HG02798 (cell line): ENCODE data around the gene UNC80.
A peak's percentile ranks its signal among the peaks of the same experiment; 100 is the strongest.

Source experiments
- ATAC-seq: cut with Tn5 transposase; IDR thresholded peaks from one replicate; pipeline ENCODE4 v1.9.1; 2021; ENCODE audit warnings: mild to moderate bottlenecking; ENCODE audit not compliant: unreplicated experiment, poor library complexity

UNC80 gene

DNA sequence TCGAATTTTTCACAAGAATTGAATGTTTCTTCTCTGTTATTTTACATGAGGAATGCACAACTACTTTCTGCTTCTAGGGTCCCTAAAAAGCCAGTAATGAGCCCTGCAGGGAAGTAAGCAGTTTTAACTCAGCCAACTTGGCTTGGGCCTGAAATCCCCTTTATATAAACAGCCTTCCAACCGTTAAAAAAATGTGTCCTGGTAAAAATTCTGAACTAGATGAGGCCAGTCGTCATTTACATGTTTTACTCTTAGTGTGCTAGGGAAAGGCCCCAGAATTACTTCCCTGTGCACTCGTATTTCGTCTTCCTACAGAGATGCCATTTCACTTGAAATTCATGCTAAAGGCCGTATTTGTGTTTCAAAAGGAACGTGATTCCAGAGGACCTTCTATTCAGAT is 188.4 kb downstream of the UNC80 start:
- no peak for ATAC-seq

DNA sequence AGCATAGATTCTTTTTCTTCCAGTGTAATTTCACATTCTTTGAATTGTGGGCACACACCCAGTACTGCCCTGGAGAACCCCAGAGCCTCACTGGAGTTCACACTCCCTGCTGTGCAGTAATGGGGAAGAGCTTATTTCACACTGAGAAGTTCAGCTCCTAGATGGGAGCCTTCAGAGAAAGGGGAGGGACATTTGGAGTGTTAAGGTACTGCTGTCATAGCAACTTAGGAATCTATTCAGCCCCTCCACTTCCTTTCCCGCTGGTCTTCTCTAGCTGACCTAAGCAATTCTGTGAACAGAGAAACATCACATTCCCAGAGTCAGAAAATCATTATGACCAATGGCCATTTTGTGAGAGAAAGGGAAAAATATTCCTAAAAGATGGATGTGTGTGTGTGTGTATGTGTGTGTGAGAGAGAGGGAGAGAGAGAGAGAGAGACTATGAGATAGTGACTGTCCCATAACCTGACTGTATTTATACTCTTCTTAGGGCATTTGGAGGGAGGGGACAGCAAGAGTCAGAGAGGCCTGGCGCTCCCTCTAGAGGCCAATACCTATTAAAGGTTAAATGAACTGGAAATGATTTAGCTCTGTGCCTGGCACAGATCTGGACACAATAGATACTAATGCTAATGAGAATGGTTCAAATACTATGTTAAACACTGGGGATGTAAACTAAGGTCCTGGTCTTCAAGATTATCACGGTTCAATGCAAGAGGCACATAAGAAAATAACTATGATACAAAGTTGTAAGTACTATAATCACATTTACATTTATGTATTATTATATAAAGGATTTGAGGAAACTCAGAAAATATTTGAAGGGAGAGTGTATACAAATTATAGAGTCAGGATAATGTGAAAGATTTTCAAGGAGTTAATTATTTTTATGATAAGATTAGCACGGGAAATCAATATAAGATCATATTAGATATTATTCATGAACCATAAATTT is 189.3 kb downstream of the UNC80 start:
- ATAC-seq, result peak; percentile 94

DNA sequence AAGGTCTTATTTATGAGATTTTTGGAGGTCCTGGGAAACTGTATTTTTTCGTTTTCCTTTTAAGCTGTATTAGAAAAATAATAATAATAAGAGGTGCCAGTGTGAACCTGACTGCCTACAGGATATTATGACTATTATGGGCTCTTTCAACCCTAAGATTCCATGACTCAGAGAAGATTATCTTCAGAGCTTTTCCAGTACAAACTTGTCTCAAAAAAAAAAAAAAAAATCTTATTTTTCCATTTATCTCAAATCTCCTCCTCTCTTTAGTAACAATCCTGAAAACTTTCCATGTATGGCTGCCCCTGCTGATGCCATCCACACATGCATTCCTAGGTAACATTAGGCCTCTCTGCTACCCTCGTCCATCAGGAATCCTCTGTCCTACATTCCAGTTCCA is 194.1 kb downstream of the UNC80 start:
- ATAC-seq, result no peak

DNA sequence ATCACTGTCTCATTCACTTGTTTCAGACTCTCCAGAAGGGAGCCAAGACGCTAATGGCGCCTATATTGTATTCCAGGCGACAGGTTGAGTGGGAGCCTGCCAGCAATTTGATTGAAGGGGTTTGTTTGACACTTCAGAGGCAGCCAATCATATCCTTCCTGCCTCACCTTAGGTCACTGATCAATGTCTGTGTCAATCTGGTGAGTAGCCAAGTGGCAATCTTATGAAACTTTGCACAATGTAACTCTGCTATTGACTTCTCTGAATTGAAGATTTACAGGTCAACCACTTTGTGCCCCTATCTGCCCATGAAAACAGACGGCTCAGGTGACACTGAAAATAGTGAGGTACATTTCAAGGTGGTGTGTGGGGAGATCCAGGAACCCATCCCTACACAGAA is 198.1 kb downstream of the UNC80 start:
- ATAC-seq, result no peak

DNA sequence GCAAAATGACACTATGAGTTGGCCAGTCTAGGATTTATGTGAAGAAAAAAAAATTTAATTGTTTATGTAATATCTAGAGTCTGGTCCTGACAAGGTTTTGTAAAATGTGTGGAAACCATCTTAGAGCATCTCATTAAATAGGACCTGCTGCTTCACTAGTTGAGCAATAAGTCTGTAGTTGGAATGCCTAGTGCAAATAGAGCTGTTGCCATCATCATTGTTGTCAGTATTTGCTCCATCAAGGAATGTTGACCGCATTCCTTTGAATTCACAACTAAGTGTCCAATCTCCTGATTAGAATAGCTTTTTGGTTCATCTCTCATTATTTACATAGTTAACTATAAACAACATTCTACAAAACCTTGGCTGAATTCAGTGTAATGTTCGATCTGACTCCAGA is 198.6 kb downstream of the UNC80 start:
- ATAC-seq, result no peak

DNA sequence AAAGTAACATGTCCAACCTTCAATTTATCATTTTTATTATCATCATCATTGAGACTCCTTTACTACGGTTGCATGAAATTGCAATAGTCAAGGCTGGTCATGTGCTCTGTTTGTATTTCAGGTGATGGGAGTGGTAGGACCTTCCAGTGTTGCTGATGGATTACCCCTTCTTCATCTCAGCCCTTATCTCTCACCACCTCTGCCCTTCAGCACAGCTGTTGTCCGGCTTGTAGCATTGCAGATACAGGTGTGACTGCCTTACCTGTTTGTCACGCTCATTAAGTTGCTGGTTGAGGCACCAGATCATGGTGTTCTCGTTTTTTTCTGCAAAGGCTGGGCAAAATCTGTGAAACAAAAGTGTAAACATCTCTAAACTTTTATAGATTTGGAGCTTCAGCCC is 199.1 kb downstream of the UNC80 start:
- ATAC-seq, result no peak

DNA sequence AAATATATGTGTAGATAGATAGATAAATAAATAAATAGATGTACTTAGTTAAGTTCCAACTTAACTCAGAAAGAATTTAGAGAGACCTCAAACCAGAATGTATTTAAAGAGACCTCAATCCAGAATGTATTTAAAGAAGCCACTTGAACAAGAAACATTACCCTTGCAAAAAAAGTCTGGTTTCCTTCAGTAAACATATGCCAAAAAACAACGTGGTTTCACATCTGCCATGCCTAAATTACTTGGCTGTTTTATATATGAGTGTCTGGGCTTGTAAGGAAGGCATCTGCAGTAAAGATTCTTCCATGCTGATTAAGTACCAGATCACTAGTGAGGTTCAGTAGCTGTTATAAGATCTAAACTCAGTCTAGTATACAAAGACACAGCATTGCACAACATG is 201.7 kb downstream of the UNC80 start:
- no peak for ATAC-seq

DNA sequence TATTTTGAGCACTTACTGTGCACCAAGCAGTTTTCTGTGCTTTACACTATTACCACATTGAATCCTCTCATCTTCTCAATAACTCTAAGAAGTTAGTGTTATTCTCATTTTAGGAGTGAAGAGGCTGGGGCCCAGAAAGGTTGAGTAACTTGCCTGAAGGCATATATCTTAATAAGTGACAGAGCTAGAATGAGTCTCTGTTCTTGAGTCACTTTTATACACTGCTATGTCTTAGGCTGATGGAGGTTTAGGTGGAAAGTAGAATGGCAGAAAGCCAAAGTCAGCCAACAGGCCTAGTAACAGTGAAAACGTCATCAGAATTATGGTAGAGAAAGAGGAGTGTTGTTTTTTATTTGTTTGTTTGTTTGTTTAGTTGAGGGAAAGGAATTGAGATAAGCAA is 202.9 kb downstream of the UNC80 start:
- ATAC-seq, result no peak

DNA sequence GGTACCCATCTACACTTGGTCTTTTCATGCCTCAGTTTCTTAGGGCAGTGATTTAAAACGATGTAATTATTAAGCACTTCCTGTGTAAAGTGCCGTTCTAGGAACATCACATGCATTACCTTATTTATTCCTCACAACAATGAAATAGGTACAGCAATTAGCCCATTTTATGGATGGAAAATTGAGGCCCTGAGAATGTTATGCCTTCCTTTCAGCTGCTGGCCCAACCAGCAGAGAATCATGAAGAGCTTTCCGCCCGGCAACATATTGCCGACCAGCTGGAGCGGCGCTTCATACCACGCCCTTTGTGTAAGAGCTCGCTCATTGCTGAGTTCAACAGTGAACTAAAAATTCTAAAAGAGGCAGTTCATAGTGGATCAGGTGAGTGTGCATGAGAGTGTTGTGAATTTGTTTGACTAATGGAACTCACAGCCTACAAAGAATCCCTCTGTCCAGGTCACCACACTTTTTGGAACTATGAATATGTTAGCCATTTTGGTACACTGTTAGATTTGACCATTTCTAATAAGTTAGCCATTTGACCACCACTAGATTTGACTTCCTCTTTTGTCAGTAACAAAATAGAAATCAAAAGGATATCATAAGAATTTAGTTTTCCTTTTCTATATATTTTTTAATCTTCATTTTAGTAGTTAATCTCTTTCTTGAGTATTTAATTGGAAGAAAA is 205.2 kb downstream of the UNC80 start:
- ATAC-seq, result peak; percentile 69

DNA sequence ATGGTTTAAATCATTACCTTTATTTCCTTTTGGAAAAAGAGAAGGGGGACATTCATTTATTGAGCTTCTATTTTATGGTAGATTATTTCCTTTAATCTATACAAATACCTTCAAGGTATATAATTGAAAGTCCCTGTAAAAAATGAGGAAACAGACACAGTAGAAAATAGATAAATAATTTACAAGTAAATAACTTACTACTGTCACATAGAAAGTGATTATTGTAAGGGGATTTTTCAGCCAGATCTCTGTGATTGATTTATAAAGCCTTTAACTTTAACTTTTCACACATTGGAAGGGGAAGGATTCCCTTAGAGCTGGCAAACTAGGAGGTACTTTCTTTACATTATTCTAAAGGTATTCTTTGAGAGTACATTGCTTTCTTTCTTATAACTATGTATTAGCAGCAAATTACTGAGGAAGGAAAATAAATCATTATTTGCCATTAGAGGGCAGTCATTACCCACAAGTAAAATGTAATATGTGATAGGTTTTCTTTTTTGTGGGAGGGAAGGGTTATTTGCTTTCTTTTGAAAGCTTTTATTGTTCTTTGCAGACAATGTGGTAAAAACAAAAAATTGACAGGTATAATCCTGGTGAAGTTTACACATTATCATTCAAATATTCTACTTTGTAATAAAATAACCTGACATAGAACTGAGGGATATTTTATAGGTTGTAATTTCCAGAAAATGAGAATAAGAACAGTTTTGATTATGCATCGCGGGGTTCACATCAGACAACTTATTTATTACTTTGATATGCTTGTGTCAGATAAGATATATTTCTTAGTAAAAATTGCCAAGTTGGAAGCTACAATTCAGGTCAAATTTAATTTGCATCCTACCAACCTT is 206.0 kb downstream of the UNC80 start:
- peak; percentile 50 for ATAC-seq

DNA sequence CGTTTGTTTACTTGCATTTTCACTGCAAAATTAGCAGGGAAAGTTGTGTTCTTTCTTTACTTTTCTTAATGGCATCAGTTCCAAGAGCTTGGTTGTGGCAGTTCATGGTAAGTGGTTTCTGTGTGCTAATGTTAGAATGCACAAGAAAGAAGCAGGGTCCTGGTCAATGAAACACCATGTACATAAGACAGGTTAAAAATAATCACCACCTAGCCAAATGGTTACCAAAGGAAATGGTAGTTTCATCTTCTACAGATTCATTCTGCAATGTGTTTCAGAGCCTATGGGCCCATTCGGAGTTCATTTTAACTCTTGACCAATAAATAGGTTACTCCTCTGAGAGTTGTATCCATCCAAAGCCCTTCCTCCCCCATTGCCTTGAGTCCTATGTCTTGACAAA is 212.7 kb downstream of the UNC80 start:
- ATAC-seq, result no peak

DNA sequence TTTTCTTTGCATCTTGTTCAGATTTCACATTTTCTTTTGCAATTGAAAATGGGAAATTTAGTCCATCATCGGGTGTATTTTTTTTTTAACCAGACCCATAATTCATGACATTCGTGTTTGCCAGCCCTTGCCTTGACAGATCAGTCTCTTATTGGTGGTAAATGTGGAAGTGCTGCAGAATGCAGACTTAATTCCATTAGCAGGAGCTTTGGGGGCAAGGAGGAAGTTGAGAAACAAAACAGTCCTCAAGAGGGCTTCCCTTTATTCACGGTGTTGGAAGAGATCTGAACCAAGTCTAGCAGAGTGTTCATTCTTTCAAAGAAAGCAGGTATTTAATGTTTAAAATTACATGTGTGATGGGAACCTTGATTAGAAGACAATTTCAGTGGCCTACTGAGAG is 214.2 kb downstream of the UNC80 start:
- no peak for ATAC-seq

DNA sequence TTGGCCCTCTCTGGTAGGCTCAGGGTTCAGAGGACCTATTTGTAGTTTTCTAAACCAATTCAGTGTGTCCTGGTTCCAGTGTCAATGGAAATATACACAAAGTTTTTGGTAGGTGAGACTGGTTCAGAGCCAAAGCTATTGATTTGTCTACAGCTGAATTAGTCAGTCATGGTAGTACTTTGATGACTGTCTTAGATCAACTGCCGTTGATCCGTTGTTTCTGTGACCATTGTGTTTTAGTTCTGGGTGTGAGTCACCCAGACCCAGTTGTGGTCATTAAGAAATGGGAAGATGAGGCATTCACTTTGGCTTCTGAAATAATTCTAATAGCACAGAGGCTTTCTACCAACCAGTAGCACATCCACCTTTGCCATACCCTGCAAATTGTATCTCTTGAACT is 214.8 kb downstream of the UNC80 start:
- no peak for ATAC-seq

DNA sequence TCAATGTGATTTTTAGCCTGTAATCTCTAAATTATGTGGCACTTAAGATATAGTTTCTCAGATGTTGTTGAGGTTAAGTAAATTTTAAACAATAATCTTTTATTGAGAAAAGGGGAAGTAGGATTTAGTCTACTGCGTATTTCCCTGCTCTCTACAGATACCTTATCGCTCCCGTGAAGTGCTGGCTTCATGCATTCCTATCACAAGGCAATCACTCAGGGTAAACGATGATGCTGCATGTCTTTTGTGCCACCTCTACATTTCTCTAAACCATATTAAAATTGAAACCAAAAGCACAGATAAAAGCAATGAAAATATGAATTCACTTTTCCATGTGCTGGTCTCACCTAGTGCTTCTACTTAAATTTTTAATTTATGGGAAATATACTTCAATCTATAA is 216.4 kb downstream of the UNC80 start:
- peak; percentile 61 for ATAC-seq

DNA sequence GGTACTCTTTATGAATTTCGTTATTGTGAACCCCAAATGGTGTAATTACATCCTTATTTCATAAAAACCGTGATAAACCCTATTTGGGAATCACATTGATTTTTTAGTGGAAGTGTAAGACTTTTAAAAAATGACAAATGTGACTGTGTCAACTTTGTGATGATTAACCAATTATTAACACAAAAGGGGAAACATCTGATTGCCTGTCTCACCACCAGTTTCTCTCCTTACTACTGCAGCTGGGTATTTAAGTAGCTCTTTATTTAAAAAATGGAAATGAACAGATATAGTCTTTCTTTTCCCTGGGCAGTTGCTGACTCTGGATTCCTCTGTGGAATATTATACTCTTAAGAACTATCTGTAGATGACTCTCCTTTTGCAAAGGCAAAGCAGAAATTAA is 219.2 kb downstream of the UNC80 start:
- ATAC-seq, result no peak

DNA sequence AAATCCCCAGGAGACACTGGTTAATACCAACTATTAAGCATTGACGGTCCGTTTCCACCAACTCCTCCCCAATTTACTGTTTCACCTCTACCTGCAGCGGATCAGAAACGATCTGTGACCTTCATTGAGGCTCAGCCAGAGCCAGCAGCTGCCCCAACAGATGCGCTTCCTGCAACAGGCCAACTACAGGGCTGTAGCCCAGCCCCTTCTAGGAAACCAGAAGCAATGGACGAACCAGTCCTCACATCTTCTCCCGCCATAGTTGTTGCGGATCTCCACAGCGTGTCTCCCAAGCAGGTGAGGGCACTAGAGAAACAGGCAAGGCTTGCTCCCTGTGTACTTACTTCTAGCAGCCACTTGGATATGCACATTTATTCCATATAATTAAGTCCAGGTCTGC is 222.3 kb downstream of the UNC80 start:
- ATAC-seq, result no peak

DNA sequence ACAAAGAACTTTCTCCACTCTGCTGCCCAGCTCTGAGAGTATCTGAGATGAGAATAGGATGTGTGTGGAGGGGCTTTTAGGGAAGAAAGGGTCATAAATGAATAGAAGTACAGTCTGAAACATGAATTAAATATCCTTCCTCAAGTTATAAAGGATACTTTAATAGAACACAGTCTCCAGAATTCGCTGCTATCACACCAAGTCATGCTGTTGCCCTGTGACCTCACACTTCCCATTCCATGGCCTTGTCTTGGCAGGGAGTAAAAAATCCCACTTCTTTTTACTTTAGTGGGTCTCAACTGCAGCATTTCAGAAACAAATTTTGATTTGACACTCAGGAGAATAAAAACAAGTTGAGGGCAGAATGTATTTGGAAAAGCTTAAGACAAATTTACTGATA is 227.0 kb downstream of the UNC80 start:
- ATAC-seq, result no peak

DNA sequence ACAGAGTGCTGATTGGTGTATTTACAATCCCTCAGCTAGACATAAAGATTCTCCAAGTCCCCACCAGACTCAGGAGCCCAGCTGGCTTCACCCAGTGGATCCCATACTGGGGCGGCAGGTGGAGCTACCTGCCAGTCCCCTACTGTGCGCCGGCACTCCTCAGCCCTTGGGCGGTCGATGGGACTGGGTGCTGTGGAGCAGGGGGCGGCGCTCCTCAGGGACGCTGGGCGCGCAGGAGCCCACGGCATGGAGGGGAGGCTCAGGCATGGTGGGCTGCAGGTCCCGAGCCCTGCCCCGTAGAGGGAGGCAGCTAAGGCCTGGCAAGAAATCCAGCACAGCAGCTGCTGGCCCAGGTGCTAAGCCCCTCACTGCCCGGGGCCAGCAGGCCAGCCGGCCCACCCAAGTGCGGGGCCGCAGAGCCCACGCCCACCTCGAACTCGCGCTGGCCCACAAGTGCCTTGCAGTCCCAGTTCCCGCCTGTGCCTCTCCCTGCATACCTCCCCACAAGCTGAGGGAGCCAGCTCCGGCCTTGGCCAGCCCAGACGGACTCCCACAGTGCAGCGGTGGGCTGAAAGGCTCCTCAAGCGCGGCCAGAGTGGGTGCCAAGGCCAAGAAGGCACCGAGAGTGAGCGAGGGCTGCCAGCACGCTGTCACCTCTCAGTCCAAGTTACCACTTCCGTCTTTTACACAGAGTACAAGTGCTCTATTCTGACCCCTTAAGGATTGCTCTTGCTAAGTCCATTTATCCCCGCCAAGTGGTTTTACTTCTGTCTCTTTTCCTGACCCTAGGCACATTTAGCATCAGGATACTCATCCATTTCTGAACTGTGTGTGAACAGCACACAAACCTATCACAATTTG is 229.1 kb downstream of the UNC80 start:
- ATAC-seq, result no peak

DNA sequence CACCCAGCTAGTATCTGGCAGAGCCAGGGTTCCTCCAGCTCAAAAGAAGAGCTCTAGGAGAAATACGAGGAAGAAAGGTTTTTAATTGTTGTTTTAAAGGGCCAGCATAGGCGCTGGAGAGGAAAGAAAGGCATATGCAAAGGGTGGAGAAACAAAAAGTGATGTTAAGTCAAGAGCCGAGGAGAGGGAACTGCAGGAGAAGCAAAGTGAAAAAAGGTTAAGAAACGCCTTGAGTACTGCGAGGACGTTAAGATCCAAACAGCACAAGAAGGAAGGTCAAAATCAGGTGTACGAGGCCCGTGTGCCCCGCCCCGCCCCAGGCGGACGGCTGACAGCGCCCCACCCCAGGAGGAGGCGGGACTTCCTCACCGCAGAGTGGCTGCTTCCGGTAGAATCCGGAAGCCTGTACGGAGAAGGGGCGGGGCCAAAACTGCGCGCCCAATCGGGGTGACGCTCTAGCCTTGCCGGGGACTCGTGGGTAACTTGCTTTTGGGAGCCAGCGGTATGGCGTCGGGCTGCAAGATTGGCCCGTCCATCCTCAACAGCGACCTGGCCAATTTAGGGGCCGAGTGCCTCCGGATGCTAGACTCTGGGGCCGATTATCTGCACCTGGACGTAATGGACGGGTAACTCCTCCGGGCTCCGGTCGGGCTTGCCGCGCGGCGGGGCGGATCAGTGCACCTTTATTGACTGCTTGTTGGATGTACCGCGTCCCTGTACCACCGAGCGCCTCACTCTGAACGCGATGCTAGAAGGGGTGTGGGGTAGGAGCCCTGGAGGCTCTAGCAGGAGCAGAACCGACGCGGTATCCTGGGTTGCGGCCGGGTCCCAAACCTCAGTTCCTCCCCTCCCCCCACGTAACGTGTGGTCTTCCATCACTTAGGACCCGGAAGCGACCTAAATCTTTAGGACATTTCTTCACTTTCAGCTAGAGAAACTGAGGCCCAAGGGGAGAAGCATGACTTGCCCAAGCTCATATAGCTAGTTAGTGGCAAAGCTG is 230.8 kb downstream of the UNC80 start, which contains the start of gene RPE:
RPE (plus strand) TSS at position 481 of the 1,000 bp plus-strand sequence; CDS start at position 505, 24 bp downstream.
- peak; percentile 100 for ATAC-seq
